Activated CD4-positive, CD25-positive, alpha-beta regulatory T cell treated with anti-CD3 and anti-CD28 coated beads, Interleukin-2, amount 50 U/mL, for 24 hours (primary cell): ENCODE data around the gene APC2.
A peak's percentile ranks its signal among the peaks of the same experiment; 100 is the strongest.
"Not testable (repeated sequence)": the region's sequence is repeated elsewhere in the genome, so short reads cannot be mapped to it uniquely, and the experiment has no call there.

ENCODE experiments used
- ATAC-seq, 2 donors: fragments of 150-1000 bp; cut with Tn5 transposase; one replicate each; pipeline ENCODE4 v1.10.0; 2021; ENCODE audit warnings: mild to moderate bottlenecking in 1 of 2, moderate library complexity in 1 of 2

APC2 gene

GRCh38 chr19:1497578-1498235 is 47.8 kb downstream of the APC2 start:
- no peak for ATAC-seq

- not testable (repeated sequence) for ATAC-seq
Observed at GRCh38 chr19:1499231-1499630, 49.3 kb downstream of the APC2 start.

- no peak for ATAC-seq
Observed at GRCh38 chr19:1501200-1501595, 51.3 kb downstream of the APC2 start.

- no peak for ATAC-seq
Observed at GRCh38 chr19:1502433-1503088, 52.6 kb downstream of the APC2 start.

- peak; percentile 22 to 32 for ATAC-seq
Observed at GRCh38 chr19:1503089-1503924, 53.4 kb downstream of the APC2 start.

- no peak for ATAC-seq
Observed at GRCh38 chr19:1503925-1504773, 54.2 kb downstream of the APC2 start.

GRCh38 chr19:1505012-1505411 is 55.1 kb downstream of the APC2 start:
- ATAC-seq: no peak

GRCh38 chr19:1505991-1506881 is 56.3 kb downstream of the APC2 start:
- ATAC-seq: no peak

GRCh38 chr19:1507192-1507660 is 57.3 kb downstream of the APC2 start:
- no peak for ATAC-seq

GRCh38 chr19:1507763-1508506 is 58.0 kb downstream of the APC2 start:
- ATAC-seq: peak; percentile 95 to 96

GRCh38 chr19:1508507-1508856 is 58.6 kb downstream of the APC2 start:
- no peak for ATAC-seq

- ATAC-seq: no peak
Observed at GRCh38 chr19:1509602-1510441, 59.9 kb downstream of the APC2 start.

- no peak for ATAC-seq
Observed at GRCh38 chr19:1510442-1510806, 60.5 kb downstream of the APC2 start.

- no peak for ATAC-seq
Observed at GRCh38 chr19:1510807-1511206, 60.9 kb downstream of the APC2 start.

GRCh38 chr19:1511318-1512317 is 61.7 kb downstream of the APC2 start:
- no peak for ATAC-seq

- ATAC-seq: peak; percentile 92
Observed at GRCh38 chr19:1512671-1513498, 63.0 kb downstream of the APC2 start, which contains the start of gene ADAMTSL5. Gene ADAMTSL5 (minus strand): TSS chr19:1513019. CDS start chr19:1510943, 2,076 bp downstream.

GRCh38 chr19:1513499-1514294 is 63.8 kb downstream of the APC2 start:
- ATAC-seq: peak; percentile 49 to 61
